ENCODE results near the gene TMED4. TPM values are rescaled to one million over a fixed set of nuclear protein-coding genes. Genes with fewer than 3 reads are reported as not detected.
A peak's percentile ranks its signal among the peaks of the same experiment; 100 is the strongest.

The TMED4 gene
- total RNA-seq = 119 and 203 TPM in 2 replicates

DNA sequence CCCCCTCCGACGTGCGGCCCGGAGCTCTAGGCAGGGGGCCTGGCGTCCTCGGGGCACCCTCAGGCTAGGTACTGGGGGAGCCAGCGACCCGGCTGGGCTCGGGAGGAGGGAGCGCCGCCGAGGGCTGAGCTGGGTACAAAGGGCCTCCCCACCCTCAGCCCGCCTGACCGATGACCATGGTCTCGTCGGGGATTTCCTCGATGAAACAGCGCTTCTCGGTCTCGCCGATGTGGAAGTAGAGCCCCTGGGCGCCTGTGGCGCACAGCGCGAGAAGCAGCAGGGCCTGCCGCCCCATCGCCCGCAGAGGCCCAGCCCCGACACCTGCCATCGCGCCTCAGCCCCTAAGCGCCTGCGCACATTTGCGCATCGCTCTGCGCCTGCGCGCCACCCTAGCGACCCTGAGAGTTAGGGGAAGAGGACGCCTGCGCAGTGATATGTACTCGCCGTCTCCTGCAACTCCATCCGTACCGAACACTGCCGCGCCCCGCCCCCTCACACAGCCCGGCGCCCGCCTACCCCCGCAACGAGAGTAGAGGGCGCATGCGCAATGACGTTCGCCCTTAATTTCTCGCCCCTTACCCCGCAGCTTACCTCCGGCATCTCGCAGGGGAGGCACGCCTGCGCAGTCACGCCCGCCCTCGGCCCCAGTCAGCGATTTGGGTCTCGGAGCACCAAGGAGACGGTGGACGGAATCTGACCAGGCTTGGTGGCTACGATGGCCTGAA lies at the start of gene TMED4:
Gene TMED4, minus strand, starts transcription at position 353 of the 725 bp plus-strand sequence. Its CDS starts 25 bp downstream, at position 328.
- TF ChIP-seq, protein P1, sequence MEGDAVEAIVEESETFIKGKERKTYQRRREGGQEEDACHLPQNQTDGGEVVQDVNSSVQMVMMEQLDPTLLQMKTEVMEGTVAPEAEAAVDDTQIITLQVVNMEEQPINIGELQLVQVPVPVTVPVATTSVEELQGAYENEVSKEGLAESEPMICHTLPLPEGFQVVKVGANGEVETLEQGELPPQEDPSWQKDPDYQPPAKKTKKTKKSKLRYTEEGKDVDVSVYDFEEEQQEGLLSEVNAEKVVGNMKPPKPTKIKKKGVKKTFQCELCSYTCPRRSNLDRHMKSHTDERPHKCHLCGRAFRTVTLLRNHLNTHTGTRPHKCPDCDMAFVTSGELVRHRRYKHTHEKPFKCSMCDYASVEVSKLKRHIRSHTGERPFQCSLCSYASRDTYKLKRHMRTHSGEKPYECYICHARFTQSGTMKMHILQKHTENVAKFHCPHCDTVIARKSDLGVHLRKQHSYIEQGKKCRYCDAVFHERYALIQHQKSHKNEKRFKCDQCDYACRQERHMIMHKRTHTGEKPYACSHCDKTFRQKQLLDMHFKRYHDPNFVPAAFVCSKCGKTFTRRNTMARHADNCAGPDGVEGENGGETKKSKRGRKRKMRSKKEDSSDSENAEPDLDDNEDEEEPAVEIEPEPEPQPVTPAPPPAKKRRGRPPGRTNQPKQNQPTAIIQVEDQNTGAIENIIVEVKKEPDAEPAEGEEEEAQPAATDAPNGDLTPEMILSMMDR (IDR thresholded peaks at IDR 0.05; ENCODE audit: insufficient read depth, low read length, severe bottlenecking) = no peak
- Histone ChIP-seq H3K27me3 (ENCODE audit: control insufficient read depth, insufficient read depth, low read length) (no peaks in the 10 kb centered on the region), H3K4me3 (ENCODE audit: low read depth, low read length) (peak within 1 kb of the TSS; percentile 96), H3K36me3 (ENCODE audit: control insufficient read depth, insufficient read depth, low read length) (peaks cover 12% of the 10 kb centered on the region)
- no peak for FAIRE-seq
- DNase-seq (ENCODE audit: low read depth) = peak; percentile 95

DNA sequence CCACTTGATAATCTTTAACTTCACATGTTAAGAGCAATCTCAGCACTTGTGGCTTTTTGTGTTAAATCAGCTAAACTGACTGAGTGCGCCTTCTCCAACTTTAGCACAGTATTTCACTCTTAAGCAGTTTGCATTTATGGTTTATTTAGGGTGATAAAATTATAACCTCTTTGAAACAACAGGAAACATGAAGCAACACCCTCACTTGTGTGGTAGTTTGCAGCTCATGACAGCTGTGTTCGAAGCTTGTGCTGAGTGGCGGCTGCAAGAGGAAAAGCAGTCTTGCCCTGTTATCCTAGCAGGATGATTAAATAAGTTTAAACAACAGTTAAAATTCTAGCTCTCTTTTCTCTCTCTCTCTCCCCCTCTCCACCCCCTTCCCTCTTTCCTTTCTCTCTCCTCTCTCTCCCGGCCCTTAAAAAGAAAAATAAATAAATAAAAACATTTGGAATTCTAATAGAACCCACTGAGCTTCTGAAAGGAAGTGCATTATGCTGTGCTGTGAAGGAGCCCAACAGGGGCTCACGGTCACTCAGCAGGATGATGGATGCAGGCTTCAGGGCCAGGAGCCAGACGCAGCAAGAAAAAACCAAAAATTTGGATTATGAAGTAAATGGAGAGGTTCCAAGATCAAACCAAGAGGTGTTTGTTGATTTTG lies 49.6 kb upstream of the TMED4 start:
- FAIRE-seq = no peak
- Histone ChIP-seq H3K4me3 (ENCODE audit: low read depth, low read length) (no peak overlapping the region), H3K36me3 (ENCODE audit: control insufficient read depth, insufficient read depth, low read length) (peaks cover 6% of the 10 kb centered on the region), H3K27me3 (ENCODE audit: control insufficient read depth, insufficient read depth, low read length) (no peaks in the 10 kb centered on the region)
- TF ChIP-seq, protein P1 (IDR thresholded peaks at IDR 0.05; ENCODE audit: insufficient read depth, low read length, severe bottlenecking) = no peak
- DNase-seq (ENCODE audit: low read depth) = no peak

DNA sequence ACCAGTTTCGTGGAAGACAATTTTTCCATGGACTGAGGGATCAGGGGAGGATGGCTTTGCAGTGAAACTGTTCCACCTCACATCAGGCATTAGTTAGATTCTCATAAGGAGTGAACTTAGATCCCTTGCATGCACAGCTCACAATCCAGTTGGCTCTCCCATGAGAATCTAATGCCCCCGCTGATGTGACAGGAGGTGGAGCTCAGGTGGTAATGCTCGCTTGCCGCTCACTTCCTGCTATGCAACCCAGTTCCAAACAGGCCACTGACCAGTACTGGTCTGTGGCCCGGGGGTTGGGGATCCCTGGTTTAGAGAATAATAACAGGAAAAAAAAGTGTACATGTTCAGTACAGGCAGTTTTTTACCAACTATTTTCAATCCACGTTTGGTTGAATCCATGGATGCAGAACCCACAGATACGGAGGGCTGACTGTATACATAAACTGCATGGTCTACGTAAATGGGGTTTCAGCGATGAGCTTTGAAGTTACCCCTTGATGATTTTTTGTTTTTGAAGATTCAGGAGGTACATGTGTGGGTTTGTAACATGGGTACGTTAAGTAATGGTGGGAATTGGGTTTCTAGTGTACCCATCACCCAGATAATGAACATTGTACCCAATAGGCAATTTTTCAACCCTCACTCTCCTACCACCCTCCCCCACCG lies 48.9 kb upstream of the TMED4 start:
- Histone ChIP-seq H3K4me3 (ENCODE audit: low read depth, low read length) (no peak overlapping the region), H3K36me3 (ENCODE audit: control insufficient read depth, insufficient read depth, low read length) (peaks cover 10% of the 10 kb centered on the region), H3K27me3 (ENCODE audit: control insufficient read depth, insufficient read depth, low read length) (no peaks in the 10 kb centered on the region)
- FAIRE-seq (no peak), DNase-seq (ENCODE audit: low read depth) (no peak)
- TF ChIP-seq, protein P1 (IDR thresholded peaks at IDR 0.05; ENCODE audit: insufficient read depth, low read length, severe bottlenecking) = no peak

DNA sequence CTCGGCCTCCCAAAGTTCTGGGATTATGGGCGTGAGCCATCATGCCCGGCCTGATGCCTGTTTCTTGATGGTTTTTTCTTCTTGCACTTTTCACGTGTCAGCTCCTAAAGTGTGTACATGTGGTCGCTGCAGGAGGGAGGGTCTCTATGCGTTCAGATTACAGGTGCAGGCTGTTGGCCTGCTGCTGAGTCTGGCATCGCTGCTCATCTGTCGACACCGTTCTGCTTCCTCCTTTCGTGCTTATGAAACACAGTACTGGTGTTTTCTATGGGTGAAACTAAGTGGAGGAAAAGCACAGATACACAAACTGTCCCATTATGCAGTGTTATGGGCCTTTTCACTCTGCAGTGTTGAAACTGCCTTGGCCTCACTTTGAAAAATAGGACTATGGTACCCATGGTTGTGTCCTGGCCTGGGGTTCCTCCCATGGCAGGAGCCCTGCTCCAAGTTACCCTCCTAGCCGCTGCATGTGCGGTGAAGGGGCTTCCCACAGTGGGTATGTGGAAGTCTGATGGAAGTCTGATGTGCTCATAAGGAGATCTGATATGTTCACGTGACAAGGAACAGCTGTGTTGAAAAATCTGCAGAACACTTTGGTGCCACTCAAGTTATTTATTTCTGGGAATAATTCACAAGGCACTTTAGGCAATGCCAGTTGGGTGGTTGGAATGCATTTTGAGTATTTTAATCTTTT lies 47.9 kb upstream of the TMED4 start:
- no peaks in the 10 kb centered on the region for H3K27me3 ChIP-seq (ENCODE audit: control insufficient read depth, insufficient read depth, low read length)
- no peak for FAIRE-seq
- H3K4me3 ChIP-seq (ENCODE audit: low read depth, low read length) = no peak overlapping the region
- TF ChIP-seq, protein P1 (IDR thresholded peaks at IDR 0.05; ENCODE audit: insufficient read depth, low read length, severe bottlenecking) = no peak
- H3K36me3 ChIP-seq (ENCODE audit: control insufficient read depth, insufficient read depth, low read length) = peaks cover 11% of the 10 kb centered on the region
- no peak for DNase-seq (ENCODE audit: low read depth)

DNA sequence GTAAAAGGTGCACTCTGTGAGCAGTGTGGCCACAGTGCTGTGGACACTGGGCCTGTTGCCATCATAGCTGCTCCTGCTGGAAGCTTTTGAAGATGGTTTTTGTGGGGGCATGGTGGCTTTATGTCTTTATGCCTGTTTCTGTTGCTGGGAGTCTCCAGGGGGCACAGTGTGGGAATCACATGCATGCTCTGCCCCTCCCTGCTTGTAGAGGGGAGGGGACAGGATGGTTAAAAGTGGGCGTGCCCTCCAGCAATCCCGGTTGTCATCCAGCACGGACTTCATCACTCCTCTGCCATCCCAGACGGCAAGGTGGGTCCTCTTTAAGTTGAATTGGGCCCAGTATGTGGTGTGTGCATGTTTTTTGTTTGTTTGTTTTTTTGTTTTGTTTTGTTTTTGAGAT lies 44.6 kb upstream of the TMED4 start:
- no peak overlapping the region for H3K4me3 ChIP-seq (ENCODE audit: low read depth, low read length)
- FAIRE-seq (no peak), DNase-seq (ENCODE audit: low read depth) (no peak)
- TF ChIP-seq, protein P1 (IDR thresholded peaks at IDR 0.05; ENCODE audit: insufficient read depth, low read length, severe bottlenecking) = no peak
- no peaks in the 10 kb centered on the region for H3K27me3 ChIP-seq (ENCODE audit: control insufficient read depth, insufficient read depth, low read length)
- H3K36me3 ChIP-seq (ENCODE audit: control insufficient read depth, insufficient read depth, low read length) = peaks cover 20% of the 10 kb centered on the region

Data from bronchial epithelial cell (primary cell).